HG02970 (cell line): ENCODE data around the gene GAP43.

ENCODE experiments used
- ATAC-seq: cut with Tn5 transposase; IDR thresholded peaks from one replicate; pipeline ENCODE4 v1.9.1; 2021; ENCODE audit warnings: mild to moderate bottlenecking, moderate library complexity, moderate number of reproducible peaks; ENCODE audit not compliant: unreplicated experiment, low FRiP score

Gene GAP43

DNA sequence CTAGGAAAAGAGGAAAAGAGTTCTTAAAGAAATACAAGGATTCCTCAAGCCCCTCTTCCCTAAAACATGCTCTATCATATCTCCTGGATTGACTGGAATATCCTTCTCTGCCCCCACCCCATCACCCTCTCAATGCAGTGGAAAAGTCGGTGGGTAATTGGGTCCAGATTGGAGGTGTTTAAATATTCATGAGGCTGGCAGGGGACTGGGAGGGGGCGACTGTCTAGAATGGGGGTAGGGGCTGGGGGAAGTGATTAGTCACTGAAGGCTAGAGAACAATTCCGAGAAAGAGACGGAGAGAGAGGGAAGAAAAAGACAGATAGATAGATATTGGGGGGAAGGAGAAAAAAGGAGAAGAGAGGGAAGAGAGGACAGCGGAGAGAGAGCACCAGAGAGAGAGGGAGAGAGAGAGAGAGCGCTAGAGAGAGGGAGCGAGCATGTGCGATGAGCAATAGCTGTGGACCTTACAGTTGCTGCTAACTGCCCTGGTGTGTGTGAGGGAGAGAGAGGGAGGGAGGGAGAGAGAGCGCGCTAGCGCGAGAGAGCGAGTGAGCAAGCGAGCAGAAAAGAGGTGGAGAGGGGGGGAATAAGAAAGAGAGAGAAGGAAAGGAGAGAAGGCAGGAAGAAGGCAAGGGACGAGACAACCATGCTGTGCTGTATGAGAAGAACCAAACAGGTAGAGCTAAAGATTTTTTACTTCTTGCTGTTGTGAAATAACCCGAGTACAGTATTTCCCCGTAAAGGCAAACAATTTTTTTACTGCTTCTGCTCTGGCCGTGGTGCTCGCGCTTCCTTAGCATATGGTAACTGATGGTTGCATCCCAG lies at the start of gene GAP43:
Gene GAP43 (plus strand): TSS at position 467 of the 825 bp plus-strand sequence. CDS start 180 bp downstream, at position 647.
- no peak for ATAC-seq

DNA sequence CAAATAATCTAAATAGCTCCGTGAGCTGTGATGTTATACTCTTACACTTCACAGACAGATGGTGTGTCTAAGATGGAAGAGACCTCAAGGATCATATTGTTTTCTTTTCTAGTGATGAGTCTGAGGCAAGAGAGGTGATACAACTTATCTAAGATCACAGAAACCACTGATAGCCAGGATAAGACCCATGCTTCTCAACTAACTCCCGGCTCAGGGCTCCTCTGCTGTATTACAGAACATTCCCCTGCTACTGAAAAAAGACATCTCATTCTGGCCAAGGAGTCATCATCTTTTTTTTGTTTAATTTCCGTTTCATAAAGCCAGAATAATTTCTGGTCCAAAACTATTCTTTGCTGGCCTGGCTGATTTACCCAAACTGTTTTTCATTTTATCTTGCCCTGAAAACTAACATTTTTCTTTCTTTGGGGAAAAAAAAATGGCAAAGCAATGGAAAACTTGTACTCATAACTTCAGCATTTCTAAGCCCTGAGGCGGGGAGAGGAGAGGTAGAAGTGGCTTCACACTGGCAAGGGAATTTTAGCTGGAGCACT lies 46.9 kb upstream of the GAP43 start:
- no peak for ATAC-seq

- no peak for ATAC-seq
These were observed 46.3 kb upstream of the GAP43 start for GRCh38 chr3:115577000-115577399.

DNA sequence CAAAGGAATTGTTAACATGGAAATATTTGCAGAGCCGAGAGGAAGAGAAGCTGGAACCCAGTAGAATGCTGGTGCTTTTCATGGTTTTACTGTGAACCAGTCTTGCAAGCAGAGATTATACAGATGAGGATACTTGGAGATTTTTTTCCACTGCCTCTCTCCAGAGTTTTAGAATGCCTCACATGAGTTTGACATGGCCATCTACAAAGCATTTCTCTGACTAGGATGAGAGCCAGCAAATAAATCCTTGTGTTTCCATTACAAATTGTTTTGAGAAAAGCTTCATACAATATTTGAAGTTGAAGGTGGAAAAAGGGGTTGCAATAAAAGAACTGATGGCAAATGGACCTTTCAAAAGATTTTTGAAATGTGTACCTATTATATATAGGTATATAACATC lies 45.0 kb upstream of the GAP43 start:
- ATAC-seq: no peak

GRCh38 chr3:115580566-115580965 lies 42.7 kb upstream of the GAP43 start:
- no peak for ATAC-seq

DNA sequence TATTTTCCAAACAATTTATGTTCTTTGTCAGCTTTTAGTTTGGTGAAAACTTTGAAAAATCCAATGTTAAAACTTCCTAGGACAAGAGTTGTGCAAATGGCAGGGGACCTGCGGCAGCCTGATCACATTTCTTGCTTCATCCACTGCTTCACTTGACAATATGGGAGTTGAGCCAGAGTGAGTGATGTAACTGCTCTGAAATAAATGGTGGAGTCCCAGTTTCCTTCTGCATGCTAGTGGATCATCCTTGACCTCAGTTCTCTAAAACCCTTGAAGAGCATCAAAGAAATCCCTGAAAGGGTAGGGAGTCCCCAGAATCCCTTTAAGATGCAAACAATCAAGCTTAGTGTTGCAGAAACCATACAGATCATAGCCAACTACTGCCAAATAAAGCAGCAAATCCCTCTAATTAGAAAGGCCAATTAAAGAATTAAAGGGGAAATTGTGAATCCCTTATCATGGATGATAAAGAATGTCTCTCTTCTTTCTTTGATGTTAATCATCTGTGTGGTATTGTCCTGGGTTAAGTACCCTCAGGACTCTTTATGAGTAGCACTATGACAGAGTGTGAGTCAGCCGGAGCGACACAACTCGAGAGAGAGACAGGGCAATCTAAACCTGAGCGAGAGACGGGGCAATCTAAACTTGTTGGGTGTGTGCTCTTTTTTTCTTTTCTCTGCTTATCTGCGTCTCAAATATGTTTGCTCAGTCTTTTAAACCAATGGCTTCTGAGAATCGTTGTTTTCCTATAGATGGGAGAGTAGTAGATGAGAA lies 41.8 kb upstream of the GAP43 start:
- no peak for ATAC-seq

DNA sequence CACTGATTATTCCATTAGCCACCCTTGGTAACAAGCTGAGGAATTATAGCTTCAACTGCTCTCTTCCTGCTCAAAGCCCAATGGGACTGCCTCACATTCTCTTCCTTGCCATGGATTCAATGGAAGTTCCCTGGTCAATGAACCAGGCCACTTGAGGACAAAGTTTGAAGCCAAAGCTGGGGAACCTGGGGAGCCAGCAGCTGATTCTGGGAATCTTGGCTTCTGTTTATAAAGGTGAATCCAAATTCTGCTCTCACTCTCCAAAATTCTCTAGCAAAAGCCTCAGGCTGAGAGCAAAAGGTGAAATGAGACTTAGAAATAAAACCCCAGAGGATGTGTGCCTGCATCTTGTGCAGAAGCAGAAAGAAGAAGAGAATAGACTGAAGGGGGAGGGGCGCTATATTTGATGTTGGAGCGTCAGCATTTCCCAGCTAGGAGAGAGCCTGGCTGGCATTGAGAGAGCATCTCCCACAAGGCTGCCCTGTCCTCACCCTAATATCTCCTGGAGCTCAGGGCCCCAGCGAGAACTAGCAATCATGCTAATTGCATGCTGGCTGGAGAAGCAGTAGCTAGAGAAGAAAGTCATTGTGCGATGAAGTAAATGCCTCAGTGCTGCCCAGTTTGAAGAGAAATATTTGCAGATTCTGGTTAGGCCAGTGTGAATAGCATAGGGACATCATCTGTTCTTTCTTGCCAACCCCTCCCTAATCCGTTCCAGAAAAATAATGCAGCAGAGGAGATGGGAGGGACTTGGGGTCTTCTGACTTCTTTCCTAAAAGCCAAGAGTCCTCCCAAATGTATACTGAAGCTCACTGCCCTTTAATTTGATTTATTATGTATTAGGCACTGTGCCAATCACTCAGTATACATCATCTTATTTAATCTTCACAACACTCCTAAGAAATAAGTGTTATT lies 34.9 kb upstream of the GAP43 start:
- ATAC-seq: no peak

DNA sequence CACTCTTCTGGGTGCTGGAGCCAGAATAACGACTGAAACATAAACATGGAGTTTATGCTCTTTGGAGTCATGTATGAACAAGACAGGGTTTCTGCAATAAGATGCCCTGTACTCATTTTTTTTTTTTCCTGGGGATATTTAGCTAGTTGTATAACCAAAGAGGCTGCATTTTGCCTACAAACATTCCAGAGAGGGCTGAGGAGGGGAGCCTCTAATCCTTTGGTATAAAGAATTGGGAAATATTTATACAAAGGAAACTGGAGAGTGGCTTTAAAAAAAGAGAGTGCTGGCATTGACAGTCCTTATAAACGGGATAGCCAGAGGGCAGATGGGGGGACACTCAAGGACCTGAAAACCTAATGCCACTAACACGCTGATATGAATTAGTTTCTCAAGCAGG lies 32.4 kb upstream of the GAP43 start:
- no peak for ATAC-seq

DNA sequence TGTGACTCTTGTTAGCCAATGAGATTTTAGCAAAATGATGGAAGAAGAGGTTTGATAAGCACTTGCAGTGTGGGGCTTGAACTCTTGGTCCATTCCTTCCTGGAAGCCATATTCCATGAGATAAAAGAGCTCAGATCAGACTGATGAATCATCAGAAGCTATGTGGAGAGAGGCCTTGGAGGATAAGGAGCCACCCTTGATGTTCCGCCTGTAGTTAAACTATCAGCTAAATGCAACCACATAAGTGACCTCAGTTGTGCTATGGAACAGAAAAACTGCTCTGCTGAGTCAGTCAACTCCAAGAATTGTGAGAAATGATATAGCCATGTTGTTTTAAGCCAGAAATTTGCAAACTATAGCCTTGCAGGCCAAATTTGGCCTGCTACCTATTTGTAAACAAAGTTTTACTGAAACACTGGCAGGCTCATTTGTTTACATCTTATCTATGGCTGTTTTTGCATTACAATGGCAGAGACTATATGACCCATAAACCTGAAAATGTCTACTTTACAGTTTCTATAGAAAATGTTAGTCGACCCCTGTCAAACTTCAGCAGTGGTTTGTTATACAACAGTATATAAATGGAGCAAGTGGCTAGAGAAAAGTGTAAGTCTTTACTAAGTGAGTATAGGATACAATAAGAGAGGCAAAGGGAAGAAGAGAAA lies 27.6 kb upstream of the GAP43 start:
- ATAC-seq: no peak

- no peak for ATAC-seq
These were observed 25.1 kb upstream of the GAP43 start for GRCh38 chr3:115598216-115598615.

DNA sequence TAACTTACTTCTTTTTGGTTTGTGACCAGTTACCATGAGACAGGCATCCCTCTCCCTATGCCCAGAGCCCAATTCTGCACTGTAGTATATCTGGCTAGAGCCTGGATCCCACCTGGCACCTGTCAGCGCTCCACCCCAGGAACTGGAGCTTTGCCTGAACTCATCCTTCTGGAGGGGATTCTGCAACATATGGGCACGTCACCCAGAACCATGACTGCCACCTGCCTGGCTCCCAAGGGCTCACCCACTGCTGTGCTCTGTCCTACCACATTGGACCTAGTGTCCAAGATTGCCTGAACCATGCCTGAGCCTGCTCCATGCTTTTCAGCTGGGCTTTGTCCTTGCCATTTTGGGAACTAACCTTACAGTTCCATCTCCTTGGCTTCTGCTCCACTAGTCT lies 21.1 kb upstream of the GAP43 start:
- ATAC-seq: no peak

GRCh38 chr3:115611630-115612029 lies 11.7 kb upstream of the GAP43 start:
- no peak for ATAC-seq

- ATAC-seq: no peak
These were observed 8.1 kb upstream of the GAP43 start for GRCh38 chr3:115615001-115615814.

DNA sequence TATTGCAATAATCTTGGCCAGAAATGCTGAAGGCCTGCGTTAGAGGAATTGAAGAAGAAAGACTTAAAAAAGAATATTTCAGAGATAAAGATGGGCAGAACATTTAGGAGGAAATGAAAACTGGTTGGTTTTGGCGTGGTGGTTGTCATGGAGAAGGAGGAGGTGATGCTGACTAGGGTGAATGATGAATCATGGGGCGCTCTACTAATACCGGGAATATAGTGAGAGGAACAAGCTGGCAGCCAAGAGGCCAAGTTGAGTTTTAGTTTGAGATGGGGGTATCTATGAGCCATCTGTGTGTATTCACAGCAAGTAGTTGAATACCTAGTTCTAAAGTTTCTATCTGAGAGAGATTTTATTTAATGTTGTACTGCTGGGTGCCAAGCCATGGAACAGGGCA lies 6.8 kb upstream of the GAP43 start:
- no peak for ATAC-seq

DNA sequence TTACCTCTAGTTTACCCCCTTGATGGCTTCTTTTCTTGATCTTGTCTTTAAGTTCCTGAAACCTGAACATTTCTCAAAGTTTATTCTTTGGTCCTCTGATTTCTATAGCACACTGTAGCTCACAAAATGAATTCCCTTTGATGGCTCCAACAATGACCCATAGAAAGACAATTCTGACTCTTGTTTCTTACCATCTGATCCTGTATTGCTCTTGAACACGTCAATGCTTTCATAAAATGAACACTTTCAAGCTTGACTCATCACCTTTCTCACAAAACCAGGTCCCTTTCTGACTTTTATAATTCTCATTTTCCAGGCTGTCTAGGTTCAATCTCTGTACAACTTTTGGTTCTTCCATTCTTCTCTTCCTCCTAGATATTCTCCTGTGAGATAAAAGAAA lies 5.7 kb upstream of the GAP43 start:
- ATAC-seq: no peak

DNA sequence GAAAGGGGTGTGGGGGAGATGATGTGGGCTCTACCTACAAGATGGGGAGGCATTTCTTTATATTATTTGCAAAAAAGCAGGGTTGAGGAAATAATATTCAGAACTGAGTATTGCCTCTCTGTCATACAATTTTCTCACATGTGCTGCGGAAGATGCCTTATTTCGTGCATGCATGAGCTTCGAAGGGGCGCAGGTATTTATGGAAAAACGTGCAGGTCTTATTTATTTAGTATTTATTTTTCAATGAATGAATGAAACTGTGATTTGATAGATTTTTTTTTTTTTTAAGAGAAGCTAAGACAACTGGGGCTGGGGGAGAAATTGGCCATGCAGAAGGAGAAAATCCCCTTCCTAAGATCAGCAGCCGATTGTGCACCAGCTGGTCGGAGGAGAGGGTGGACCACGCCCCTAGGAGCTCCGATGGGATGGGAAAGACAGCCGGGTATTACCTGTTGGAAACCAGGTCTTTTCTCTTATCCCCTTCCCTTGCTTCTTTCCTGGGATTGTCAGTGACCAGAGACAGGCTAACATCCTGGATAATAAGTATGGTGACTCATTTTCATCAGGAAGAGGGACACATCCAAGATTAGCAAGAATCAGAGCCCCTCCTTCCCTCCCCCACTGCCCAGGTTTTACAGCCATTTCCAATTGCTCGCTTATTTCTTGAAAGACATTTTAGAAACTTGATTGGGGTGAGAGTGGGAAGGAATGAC lies 875 bp downstream of the GAP43 start:
- no peak for ATAC-seq

GRCh38 chr3:115624901-115625300 lies 1.6 kb downstream of the GAP43 start:
- no peak for ATAC-seq

- no peak for ATAC-seq
These were observed 2.7 kb downstream of the GAP43 start for GRCh38 chr3:115626006-115626409.
